ENCODE data around the gene KLC1.

KLC1 gene

DNA sequence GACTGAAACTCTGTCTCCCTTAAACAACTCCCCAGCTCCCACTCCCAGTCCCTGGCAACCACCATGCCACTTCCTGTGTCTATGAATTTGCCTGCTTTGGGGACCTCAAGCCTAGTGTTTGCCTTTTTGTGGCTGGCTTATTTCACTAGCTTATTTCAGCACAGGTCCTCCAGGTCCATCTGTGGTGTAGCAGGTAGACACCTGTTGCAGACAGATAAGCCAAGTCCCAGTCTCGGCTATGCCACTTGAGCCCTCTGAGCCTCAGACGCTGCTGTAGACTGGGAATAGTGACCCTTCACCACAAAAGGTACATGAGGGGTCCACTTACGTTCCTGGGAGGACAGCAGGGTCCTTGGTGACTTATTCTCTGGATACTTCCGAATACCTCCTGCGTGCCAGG is 24.4 kb upstream of the KLC1 start:
- TF ChIP-seq REST (IDR thresholded peaks at IDR 0.05; ENCODE audit: low read depth), result no peak
- TF ChIP-seq YY1 (IDR thresholded peaks at IDR 0.05; ENCODE audit: low read depth), result no peak
- no peak for TF ChIP-seq NFIC (IDR thresholded peaks at IDR 0.05)
- TF ChIP-seq EGR1 (IDR thresholded peaks at IDR 0.05), result no peak
- TF ChIP-seq CEBPB (IDR thresholded peaks at IDR 0.05), result no peak
- no peak for TF ChIP-seq EP300 (IDR thresholded peaks at IDR 0.05; ENCODE audit: borderline replicate concordance)
- TF ChIP-seq TAF1 (IDR thresholded peaks at IDR 0.05; ENCODE audit: low read depth), result no peak

- TF ChIP-seq, protein P1, sequence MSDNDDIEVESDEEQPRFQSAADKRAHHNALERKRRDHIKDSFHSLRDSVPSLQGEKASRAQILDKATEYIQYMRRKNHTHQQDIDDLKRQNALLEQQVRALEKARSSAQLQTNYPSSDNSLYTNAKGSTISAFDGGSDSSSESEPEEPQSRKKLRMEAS (IDR thresholded peaks at IDR 0.05), result peak; percentile 61
- TF ChIP-seq ZBTB7A (IDR thresholded peaks at IDR 0.05; ENCODE audit: low read depth), result no peak
Observed at GRCh38 chr14:103606963-103607668, 21.9 kb upstream of the KLC1 start.

GRCh38 chr14:103607822-103608221 is 21.2 kb upstream of the KLC1 start:
- TF ChIP-seq RAD21 (IDR thresholded peaks at IDR 0.05; ENCODE audit: low read depth) (no peak), CEBPB (IDR thresholded peaks at IDR 0.05) (no peak)

- no peak for TF ChIP-seq REST (IDR thresholded peaks at IDR 0.05; ENCODE audit: low read depth)
Observed at GRCh38 chr14:103611215-103611614, 17.8 kb upstream of the KLC1 start.

DNA sequence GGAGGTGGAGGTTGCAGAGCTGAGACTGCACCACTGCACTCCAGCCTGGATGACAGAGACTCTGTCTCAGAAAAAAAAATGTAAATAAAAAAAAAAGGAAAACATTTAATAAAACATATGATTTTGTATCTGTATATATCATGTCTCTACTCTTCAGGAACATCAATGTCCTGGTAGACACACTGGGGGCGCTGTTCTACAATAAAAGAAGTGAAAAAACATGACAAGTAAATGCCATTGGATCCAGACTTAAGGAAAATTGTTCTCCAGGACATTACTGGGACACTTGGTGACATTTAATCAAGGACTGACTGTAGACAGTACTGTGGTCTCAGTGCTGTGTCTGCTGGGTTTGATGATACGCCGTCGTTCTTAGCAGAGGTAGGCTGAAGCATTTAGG is 15.5 kb upstream of the KLC1 start:
- TF ChIP-seq TAF1 (IDR thresholded peaks at IDR 0.05; ENCODE audit: low read depth) (no peak), RAD21 (IDR thresholded peaks at IDR 0.05; ENCODE audit: low read depth) (peak; percentile 64)

DNA sequence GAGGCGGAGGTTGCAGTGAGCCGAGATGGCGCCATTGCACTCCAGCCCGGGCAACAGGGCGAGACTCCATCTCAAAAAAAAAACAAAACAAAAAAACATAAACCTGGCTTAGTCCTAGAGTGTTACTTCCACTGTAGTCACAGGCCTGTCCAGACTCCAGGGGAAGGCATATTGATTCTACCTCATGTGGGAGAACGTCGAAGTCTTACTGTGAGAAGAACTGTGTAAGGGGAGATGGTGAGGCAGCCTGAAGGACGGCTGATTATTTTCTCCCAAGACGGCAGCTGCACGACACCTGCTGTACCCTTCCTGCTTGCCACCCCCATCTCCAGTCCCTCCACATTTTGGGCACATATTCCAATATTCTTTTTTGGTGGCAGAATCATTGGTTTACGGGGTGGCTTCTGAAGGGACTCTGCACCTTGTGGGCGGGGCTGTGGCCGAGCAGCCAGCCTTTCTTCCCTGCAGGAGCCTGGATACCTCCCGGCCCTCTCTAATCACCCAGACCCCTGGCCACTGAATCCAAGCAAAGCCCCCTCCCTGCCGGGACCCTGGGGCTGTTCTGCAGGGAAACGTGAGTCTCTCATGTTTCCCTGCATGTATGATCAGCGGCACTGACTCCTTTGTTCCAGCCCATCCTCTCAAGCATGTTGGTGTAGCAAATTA is 12.2 kb upstream of the KLC1 start:
- TF ChIP-seq YY1 (IDR thresholded peaks at IDR 0.05; ENCODE audit: low read depth) (no peak), CREB1 (IDR thresholded peaks at IDR 0.05; ENCODE audit: low read depth) (no peak), CEBPB (IDR thresholded peaks at IDR 0.05) (no peak), EP300 (IDR thresholded peaks at IDR 0.05; ENCODE audit: borderline replicate concordance) (no peak), EGR1 (IDR thresholded peaks at IDR 0.05) (no peak), ZBTB7A (IDR thresholded peaks at IDR 0.05; ENCODE audit: low read depth) (no peak), REST (IDR thresholded peaks at IDR 0.05; ENCODE audit: low read depth) (no peak), TEAD4 (IDR thresholded peaks at IDR 0.05) (no peak), TCF12 (IDR thresholded peaks at IDR 0.05; ENCODE audit: low read depth) (no peak), NFIC (IDR thresholded peaks at IDR 0.05) (no peak), TAF1 (IDR thresholded peaks at IDR 0.05; ENCODE audit: low read depth) (no peak), FOXM1 (IDR thresholded peaks at IDR 0.05; ENCODE audit: borderline replicate concordance, low read depth) (no peak), RAD21 (IDR thresholded peaks at IDR 0.05; ENCODE audit: low read depth) (no peak)
- TF ChIP-seq, protein P2, sequence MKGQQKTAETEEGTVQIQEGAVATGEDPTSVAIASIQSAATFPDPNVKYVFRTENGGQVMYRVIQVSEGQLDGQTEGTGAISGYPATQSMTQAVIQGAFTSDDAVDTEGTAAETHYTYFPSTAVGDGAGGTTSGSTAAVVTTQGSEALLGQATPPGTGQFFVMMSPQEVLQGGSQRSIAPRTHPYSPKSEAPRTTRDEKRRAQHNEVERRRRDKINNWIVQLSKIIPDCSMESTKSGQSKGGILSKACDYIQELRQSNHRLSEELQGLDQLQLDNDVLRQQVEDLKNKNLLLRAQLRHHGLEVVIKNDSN (IDR thresholded peaks at IDR 0.05), result no peak
- TF ChIP-seq, protein P1 (IDR thresholded peaks at IDR 0.05), result no peak
